HG03565 (cell line): ENCODE data around the gene DHRS12.

Experiments used
- ATAC-seq: cut with Tn5 transposase; IDR thresholded peaks from one replicate; pipeline ENCODE4 v1.9.1; 2021; ENCODE audit warnings: mild to moderate bottlenecking, moderate library complexity; ENCODE audit not compliant: unreplicated experiment

The DHRS12 gene

DNA sequence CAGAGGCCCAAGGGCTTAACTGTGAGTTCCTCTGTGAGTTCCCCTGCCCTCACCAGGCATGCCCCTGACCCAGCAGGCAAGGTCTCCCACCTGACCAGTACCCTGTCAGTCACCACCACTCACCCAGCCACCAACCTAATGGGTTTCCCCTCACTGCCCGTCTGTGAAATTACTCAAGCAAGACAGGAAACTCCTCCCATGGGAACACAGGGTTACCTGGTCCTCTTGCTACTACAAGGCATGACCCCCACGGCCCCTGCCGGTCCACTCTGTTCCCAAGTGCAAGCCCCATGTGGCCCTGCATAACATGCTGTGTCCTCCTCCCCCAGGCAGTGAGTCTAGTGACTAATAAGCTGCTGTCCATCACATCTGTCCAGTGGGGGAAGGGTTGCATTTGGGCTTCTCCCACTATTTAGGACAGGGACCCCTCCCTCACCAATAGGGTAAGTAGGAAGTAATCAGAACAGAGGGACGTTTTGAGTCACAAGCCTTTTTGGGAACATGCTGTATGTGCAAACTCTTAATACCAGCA, 8.0 kb upstream of the DHRS12 start:
- peak; percentile 42 for ATAC-seq

GRCh38 chr13:51811046-51811445, 7.1 kb upstream of the DHRS12 start:
- ATAC-seq = no peak

- ATAC-seq = no peak
These were observed 4.8 kb upstream of the DHRS12 start for GRCh38 chr13:51808811-51809210.

DNA sequence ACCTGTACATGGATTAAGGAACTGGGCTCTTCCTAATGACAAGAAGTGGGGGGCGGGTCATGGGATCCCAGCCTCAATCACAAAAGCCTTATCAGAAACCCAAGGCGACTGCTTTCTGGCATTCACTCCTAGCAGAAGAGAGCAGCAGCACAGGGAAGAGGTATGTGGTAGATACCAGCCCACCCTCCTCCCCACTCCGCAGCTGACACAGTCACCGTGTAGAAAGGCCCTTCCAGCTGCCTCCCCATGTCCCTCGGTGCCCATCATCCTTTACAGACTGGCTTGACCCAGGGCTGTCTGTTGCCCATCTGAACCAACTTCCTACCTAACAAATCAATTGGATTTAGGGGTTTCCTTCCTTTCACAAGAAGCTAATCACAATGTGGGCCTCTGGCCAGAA, 3.1 kb upstream of the DHRS12 start:
- ATAC-seq = no peak

- no peak for ATAC-seq
These were observed 2.6 kb upstream of the DHRS12 start for GRCh38 chr13:51806566-51806965.

DNA sequence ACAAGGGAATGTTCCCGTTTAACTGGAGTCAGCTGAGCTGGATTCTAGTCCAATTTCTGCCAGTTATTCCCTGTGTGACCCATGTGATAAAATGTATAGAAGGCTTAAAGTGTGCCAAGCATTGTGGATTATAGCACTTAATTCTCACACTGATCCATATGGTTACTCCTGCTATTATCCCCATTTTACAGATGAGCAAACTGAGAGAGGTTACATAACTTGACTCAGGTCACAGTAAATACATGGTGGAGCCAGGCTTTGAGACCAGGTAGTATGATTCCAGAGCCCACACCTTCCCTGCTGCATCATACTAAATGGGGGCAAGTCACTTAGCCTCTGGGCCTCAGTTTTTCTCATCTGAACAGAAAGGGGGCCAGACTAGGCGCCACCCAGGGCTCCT, 2.0 kb upstream of the DHRS12 start:
- ATAC-seq = no peak

DNA sequence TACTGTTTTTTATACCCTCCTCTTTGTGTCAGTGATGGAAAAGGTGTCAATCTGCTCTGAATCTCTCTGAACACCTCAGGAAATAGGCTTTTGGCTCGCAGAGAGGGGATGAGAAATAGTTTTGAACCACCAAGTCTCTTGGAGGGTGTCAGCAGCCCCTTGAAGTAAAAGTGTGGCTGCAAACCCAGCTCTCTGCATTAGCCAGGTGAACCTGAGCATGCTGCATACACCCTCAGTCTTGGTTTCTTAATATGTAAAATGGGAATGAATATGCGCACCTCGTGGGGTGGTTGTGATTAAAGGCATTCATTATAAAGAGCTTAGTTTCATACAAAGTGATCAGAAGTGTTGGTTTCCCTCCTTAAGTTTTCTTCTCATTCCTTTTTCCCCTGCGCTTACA, 1.4 kb upstream of the DHRS12 start:
- no peak for ATAC-seq

DNA sequence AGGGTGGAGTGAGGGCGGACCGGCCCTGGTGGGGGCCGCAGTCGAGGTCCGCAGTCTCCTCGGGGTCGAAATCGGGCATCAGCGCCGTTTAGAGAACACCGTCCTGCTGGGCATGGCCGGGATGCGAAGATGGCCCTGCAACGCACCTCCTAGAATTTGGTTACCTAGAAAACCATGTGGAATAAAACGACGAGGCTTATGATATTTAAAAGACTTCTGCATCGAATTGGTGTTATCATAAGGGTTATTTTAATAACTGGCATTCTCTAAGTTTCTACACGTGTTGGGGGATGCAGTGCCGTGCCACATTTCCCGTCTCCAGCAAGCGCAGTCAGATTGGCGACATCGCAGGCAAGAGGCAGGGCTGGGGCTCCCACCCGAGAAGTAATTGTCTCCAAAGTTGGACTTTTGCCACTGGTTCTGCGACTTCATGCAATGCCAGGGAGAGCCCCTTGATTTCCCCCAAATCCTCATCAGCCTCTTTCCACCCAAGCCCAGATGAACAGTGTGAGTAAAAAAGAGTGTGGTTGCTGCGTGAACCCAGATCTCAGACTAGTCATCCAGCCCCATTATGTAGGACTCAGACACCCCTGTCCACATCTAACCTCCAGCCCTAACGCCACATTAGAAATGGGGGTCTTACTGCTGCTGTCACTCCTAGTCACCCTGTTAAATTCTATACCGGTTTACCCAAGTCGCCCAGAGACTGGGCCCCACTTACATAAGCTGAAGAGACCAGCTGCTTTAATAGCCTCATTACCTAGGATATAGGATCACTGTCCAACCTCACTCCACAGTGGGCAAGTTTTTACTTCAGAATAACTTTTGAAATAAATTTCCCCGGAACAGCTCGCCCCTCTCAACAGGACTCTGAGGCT, 571 bp upstream of the DHRS12 start:
- ATAC-seq = no peak

GRCh38 chr13:51802631-51803418, 1.1 kb downstream of the DHRS12 start:
- no peak for ATAC-seq

DNA sequence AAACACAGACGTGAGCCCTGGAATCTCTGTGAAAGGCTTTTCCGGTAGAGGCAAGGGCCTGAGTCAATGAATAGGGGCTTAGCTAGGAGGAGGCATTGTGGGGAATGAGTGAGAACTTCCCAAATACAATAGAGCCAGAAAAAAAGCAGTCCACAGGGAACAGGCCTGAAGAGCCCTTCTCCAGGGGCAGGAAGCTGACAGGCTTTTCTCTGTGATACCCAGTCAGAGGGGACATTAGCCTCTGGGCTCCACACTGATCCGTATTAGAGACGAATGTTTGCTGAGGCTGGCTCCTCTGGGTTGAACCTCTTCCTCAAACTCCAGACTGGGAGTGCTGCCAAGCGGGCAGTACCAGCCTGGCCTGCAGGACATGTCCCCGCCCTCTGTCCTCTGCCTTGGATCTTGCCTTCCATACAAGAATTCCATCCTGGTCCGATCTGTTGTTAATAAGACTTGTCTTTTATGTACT, 2.3 kb downstream of the DHRS12 start:
- no peak for ATAC-seq

- ATAC-seq = no peak
These were observed 3.5 kb downstream of the DHRS12 start for GRCh38 chr13:51800486-51800885.

- no peak for ATAC-seq
These were observed 4.7 kb downstream of the DHRS12 start for GRCh38 chr13:51799261-51799660.

- no peak for ATAC-seq
These were observed 6.1 kb downstream of the DHRS12 start for GRCh38 chr13:51797664-51798488.

DNA sequence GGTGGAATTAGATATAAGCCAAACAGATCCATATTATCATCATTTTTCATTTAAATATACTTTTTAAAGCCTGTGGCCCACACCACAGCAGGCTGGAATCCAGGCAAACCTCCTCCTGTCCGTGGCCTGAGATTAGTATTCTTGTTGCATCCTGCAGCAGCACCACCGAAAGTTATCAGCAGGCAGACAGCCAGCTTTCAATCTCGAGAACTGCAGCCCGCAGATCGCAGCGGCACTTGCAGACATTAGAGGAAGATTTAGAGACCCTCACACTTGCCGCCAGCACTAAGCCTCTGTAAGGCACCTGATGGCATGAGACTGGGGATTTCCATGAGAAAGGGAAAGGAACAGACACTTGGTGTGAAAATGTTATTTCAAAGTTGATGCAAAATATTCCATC, 7.4 kb downstream of the DHRS12 start:
- ATAC-seq = no peak

DNA sequence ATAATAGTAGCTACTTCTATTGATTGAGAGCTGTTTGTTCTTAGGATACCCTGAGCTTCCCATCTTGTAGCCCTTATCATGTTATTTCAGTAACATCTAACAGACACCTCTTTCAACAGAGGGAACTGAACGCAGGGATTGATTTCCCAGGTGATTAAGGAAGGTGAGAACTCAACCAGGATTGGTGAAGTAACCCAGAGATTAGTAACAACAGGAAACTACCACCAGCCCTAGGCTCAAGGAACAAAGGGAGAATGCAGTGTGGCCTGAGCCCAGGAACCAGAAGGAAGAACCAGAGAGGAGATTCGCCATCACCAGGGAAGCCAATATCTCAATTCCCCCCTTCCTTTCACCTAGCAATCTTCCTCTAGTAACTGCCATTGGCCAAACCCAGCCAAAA, 8.5 kb downstream of the DHRS12 start:
- ATAC-seq = no peak

DNA sequence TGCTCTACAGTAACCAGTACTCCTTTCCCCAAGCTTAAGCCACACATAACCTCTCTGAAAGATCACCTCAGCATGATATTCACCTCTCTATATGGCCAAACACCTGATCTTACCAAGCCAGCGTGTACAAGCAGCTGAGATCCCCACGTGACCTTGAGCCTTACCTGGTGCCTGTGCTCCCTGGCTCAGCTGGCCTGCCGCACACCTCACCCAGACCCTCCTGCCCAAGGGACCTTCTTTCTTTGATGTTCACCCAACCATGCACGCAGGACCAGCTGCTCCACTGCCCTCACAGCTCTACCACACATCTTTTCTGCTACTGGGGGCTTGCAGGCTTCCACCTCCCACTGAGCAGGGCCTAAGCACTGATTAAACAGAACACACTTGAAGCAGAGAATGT, 9.0 kb downstream of the DHRS12 start:
- no peak for ATAC-seq

DNA sequence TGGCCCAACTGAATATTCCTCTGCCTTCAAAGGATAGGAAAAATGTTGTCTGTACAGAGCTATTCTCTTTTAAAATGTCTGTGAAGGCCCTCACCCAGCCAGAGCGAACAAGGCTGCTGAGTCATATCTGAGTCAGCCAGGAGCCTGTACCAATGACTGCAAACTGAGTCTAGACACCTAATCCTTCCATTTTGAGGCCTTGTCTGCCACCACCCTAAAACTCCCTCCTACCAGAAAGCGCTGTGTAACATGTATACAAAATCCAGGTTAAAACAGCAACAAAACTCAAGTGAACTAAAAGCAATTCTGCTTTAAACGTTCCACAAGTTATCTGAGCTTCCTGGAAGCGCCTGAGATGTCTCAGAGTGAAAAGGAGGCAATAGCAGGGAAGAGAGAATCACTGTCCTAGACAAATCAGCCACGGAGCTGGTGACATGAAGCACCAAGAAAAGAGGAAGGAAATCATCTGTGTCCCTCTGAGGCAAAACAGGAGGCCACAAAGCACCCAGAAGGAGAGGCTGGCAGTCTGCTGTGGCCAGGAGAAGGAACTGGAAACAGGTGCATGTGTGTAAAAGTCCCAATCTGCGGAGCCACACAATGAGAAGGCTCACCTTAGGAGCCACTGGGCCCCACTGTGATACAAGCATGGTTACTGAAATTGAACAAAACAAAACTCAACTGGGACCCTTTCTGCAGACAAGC, 10.2 kb downstream of the DHRS12 start:
- peak; percentile 56 for ATAC-seq

DNA sequence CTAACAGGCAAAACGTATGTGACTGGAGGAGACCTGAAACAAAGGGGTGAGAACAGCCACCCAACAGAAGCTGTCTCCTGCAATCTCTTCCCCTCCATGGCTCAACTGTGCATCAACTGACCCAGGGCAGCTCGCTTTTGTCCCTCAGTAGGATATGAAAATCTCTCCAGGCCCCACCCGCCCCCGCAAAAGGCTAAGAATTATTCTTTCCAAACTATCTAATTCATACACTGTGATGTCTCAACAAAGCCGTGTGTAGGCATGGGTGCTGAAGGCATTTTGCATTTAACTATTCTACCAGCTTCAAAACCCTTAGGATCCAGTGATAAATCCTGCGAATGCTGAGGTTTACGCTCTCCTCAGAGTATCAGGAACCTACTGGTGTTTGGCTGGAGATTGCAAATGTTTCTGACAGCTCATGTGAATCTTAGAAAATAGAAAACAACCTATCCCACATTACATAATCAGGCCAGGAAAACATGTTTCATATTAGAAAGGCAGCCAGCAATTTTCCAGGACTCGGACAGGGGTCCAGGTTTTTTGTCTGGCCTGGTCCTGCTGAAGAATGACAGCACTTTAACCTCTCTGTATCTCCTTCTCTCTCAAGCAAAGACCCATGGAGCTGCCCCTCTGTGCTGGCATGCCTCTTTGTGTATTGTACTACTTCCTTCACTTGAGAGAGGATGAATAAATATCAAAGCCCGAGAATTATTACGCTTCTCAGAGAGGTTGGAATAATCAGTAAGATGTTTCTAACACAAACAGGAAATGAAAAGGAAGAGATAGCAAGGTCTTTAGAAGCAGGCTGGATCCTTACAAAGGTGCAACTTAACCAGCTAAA, 17.3 kb downstream of the DHRS12 start:
- no peak for ATAC-seq

DNA sequence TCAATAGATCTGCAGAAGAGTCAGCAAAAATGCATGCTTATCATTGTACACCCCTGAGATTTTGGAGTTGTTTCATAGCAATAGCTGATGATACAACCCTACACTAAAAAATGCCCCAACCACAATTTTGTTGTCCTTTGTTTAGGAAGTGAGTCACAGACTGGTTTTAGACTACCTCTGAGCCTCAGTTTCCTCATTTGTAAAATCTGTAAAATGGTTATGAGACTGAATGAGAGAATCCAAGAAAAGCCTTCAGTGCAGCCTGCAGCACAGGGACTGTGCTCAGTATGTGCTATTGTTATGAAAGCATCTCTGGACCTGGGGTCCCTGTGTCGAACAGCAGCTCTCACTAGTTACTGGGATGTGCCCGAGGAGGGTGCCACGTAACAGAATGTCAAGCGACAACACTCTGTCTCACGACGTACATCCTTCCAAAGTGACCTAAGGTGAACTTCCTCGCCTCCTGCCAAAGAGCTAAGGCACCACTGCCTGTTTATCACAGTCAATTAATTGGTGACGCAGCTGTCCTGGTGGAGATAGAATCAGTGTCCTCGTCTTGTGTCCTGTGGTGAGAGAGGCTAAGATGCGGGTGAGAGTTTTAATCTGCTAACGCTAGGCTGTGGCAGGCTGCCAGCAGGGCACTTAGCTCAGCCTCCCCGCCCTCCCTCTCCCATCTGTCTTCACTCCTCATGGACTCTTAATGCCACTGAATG, 18.1 kb downstream of the DHRS12 start:
- no peak for ATAC-seq
